Peyer's patch (tissue), 4 donors: ENCODE data around the gene CLINT1. TPM values are rescaled to one million over a fixed set of nuclear protein-coding genes. Genes with fewer than 3 reads are reported as not detected.

Source experiments
- DNase-seq, 3 donors: peaks; one replicate each; pipeline ENCODE4 v3.0.0-alpha.2; 2017 to 2019
- H3K27ac ChIP-seq, 4 donors: fragments of 200-600 bp; sonication (generic); one replicate each; pipeline ENCODE4 v1.5.1; 2016 to 2019
- H3K27me3 ChIP-seq, 2 donors: fragments of 200-600 bp; sonication (generic); one replicate each; pipeline ENCODE4 v1.5.1; 2019
- H3K36me3 ChIP-seq, 3 donors: fragments of 200-600 bp; sonication (generic); one replicate each; pipeline ENCODE4 v1.5.1; 2016 to 2019
- H3K4me1 ChIP-seq, 4 donors: fragments of 200-600 bp; sonication (generic); one replicate each; pipeline ENCODE4 v1.5.1; 2016 to 2019
- H3K4me3 ChIP-seq, 4 donors: fragments of 200-600 bp; sonication (generic); 1 replicate in 3 of 4; 2 replicates in 1 of 4; pipeline ENCODE4 v1.5.1; 2016 to 2019; ENCODE audit warnings: mild to moderate bottlenecking in 1 of 4
- H3K9me3 ChIP-seq, 4 donors: fragments of 200-600 bp; sonication (generic); one replicate each; pipeline ENCODE4 v1.5.1; 2016 to 2019; ENCODE audit warnings: mild to moderate bottlenecking in 1 of 4
- CTCF ChIP-seq, 6 experiments: fragments of 450-650 bp in 4 of 6; fragments of 200-600 bp in 2 of 6; sonication (generic) in 1 of 6; IDR thresholded peaks; one replicate each; pipeline ENCODE4 v1.5.1; 2017 to 2019; ENCODE audit warnings: antibody characterized with exemption in 6 of 6, mild to moderate bottlenecking in 3 of 6, moderate library complexity in 1 of 6
- POLR2A ChIP-seq, 2 donors: fragments of 450-650 bp; IDR thresholded peaks; one replicate each; pipeline ENCODE4 v1.5.1; 2017; ENCODE audit warnings: antibody characterized with exemption in 2 of 2, mild to moderate bottlenecking in 2 of 2, moderate library complexity in 2 of 2
- total RNA-seq, 4 donors: library from RNA; depleted of rRNA; stranded (reverse); fragments of >200 nt; gene quantifications; one replicate each; pipeline ENCODE4 v1.1.0, GENCODE V29; 2016

The CLINT1 gene
- total RNA-seq, 4 donors from 2014 or later, result 115 to 177 (median 133) TPM

DNA sequence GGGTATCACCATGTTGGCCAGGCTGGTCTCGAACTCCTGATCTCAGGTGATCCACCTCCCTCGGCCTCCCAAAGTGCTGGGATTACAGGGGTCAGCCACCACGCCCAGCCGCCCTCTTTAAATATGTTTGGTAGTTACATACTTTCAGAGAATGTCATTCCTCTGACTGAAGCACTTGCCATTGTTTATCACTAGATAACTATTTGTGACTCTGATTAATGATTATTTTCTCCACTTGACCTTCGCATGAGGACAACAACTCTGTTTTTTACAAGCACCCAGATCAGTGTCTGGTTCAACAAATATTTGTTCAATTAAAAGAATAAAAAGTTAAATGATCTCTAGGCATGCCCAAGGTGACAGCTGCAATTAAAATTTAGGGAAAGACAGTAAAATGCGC is 56.2 kb downstream of the CLINT1 start:
- Histone ChIP-seq H3K36me3 (peaks cover 0 to 45% (median 0%) of the 10 kb centered on the region in 3 donors), H3K27ac (no peak overlapping the region), H3K27me3 (no peaks in the 10 kb centered on the region), H3K4me1 (no peaks in the 10 kb centered on the region), H3K9me3 (no peaks in the 10 kb centered on the region), H3K4me3 (no peak overlapping the region)
- no peak for DNase-seq
- no peak for TF ChIP-seq CTCF (IDR thresholded peaks at IDR 0.05)
- no peak for TF ChIP-seq POLR2A (IDR thresholded peaks at IDR 0.05)

DNA sequence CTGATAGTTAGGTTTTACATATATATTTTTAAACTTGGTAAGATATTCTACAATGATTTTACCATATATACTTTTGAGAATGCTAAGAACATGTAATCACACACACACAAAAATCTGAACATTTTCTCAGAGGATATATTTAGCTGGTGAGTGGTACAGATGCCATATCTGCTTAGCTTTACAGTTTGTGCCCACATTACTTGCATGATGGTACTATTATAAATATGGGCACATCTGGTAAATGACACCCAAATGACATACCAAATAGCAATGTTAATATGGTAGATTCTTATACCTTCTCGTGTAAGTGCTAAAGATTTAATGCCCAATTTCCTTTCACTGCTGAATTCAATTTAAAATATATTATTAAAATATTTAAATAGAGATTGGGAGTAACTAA is 58.8 kb downstream of the CLINT1 start:
- Histone ChIP-seq H3K9me3 (no peaks in the 10 kb centered on the region), H3K27me3 (no peaks in the 10 kb centered on the region), H3K4me1 (no peaks in the 10 kb centered on the region), H3K4me3 (no peak overlapping the region), H3K36me3 (peaks cover 0 to 42% (median 0%) of the 10 kb centered on the region in 3 donors), H3K27ac (no peak overlapping the region)
- TF ChIP-seq CTCF (IDR thresholded peaks at IDR 0.05) (no peak), POLR2A (IDR thresholded peaks at IDR 0.05) (no peak)
- no peak for DNase-seq

DNA sequence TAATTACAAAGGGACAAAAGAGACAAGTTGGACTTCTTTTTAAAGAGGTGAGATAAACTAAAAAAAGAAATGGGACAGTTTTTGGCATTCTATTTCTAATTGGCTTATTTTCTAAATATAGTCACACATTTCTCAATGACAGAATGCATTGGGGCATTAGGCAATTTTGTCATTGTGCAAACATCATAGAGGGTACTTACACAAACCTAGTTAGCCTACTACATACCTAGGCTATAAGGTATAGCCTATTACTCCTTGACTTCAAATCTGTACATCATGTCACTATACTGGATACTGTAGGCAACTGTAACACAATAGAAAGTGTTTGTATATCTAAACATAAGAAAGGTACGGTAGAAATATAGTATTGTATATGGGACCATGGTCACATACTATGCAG is 59.4 kb downstream of the CLINT1 start:
- no peak overlapping the region for H3K4me3 ChIP-seq
- peaks cover 0 to 40% (median 0%) of the 10 kb centered on the region in 3 donors for H3K36me3 ChIP-seq
- no peaks in the 10 kb centered on the region for H3K27me3 ChIP-seq

GRCh38 chr5:157793301-157793700 is 65.6 kb downstream of the CLINT1 start:
- peaks cover 0 to 52% (median 0%) of the 10 kb centered on the region in 3 donors for H3K36me3 ChIP-seq

More for the DNA sequence above, 59.4 kb downstream of the CLINT1 start:
- Histone ChIP-seq H3K9me3 (no peaks in the 10 kb centered on the region), H3K4me1 (no peaks in the 10 kb centered on the region), H3K27ac (no peak overlapping the region)
- no peak for DNase-seq
- no peak for TF ChIP-seq CTCF (IDR thresholded peaks at IDR 0.05)
- TF ChIP-seq POLR2A (IDR thresholded peaks at IDR 0.05), result no peak

DNA sequence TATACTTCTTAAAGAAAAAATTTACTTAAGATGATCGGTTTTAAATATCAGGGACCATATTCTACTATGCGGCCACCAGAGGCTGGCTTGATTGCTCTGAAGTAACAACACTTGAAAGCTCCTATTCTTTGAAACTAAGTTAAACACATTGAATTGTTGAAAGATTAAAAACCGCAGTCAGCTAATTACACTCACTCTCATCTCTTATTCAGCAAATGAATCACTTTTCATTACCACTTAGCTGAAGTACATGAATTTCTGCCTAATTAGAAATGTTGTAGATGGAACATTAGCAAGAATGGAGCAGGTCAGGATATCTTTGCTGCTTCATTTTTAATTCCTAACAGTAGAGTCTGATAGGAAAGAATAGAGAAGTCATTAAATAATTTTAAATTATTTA is 73.1 kb downstream of the CLINT1 start:
- TF ChIP-seq POLR2A (IDR thresholded peaks at IDR 0.05) (no peak), CTCF (IDR thresholded peaks at IDR 0.05) (no peak)

More at GRCh38 chr5:157793301-157793700, 65.6 kb downstream of the CLINT1 start:
- no peak overlapping the region for H3K4me3 ChIP-seq
- TF ChIP-seq CTCF (IDR thresholded peaks at IDR 0.05), result no peak
- no peak for TF ChIP-seq POLR2A (IDR thresholded peaks at IDR 0.05)
- DNase-seq, result no peak
- no peak overlapping the region for H3K27ac ChIP-seq
- no peaks in the 10 kb centered on the region for H3K27me3 ChIP-seq
- H3K9me3 ChIP-seq, result no peaks in the 10 kb centered on the region
- no peaks in the 10 kb centered on the region for H3K4me1 ChIP-seq

GRCh38 chr5:157779221-157779620 is 79.7 kb downstream of the CLINT1 start:
- peaks cover 0 to 4% (median 0%) of the 10 kb centered on the region in 3 donors for H3K36me3 ChIP-seq
- H3K4me3 ChIP-seq, result no peak overlapping the region
- no peak for DNase-seq
- TF ChIP-seq POLR2A (IDR thresholded peaks at IDR 0.05) (no peak), CTCF (IDR thresholded peaks at IDR 0.05) (no peak)
- H3K27ac ChIP-seq, result no peak overlapping the region
- no peaks in the 10 kb centered on the region for H3K9me3 ChIP-seq
- no peaks in the 10 kb centered on the region for H3K4me1 ChIP-seq
- no peaks in the 10 kb centered on the region for H3K27me3 ChIP-seq

More for the DNA sequence above, 73.1 kb downstream of the CLINT1 start:
- Histone ChIP-seq H3K4me1 (no peaks in the 10 kb centered on the region), H3K36me3 (peaks cover 0 to 62% (median 2%) of the 10 kb centered on the region in 3 donors), H3K9me3 (no peaks in the 10 kb centered on the region), H3K4me3 (no peak overlapping the region), H3K27me3 (no peaks in the 10 kb centered on the region), H3K27ac (no peak overlapping the region)
- no peak for DNase-seq
